ENCODE results near the gene IGFL1.
"Not testable (repeated sequence)": the region's sequence is repeated elsewhere in the genome, so short reads cannot be mapped to it uniquely, and the experiment has no call there.

Gene IGFL1

DNA sequence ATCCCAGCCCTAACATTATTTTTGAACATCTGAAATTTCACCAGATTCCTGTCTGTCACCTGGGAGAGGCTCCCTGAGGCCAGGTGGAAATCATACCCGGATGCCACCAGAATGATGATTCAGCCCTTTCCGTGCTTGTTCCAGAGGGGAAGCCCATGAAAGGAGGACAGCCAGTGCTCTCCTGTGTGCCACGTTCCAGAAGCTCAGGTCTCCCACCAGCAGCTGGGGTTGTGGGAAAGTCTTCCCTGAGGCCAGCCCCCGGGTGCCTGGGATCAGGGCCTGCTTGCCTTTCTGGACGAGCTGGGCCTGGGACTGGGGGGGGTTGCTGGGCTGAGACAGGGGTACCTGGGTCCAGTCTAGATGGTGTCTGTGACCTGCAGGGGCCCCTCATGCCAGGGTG is 25.5 kb upstream of the IGFL1 start:
- DNase-seq (ENCODE audit: low read depth) = no peak
- TF ChIP-seq, protein P1, sequence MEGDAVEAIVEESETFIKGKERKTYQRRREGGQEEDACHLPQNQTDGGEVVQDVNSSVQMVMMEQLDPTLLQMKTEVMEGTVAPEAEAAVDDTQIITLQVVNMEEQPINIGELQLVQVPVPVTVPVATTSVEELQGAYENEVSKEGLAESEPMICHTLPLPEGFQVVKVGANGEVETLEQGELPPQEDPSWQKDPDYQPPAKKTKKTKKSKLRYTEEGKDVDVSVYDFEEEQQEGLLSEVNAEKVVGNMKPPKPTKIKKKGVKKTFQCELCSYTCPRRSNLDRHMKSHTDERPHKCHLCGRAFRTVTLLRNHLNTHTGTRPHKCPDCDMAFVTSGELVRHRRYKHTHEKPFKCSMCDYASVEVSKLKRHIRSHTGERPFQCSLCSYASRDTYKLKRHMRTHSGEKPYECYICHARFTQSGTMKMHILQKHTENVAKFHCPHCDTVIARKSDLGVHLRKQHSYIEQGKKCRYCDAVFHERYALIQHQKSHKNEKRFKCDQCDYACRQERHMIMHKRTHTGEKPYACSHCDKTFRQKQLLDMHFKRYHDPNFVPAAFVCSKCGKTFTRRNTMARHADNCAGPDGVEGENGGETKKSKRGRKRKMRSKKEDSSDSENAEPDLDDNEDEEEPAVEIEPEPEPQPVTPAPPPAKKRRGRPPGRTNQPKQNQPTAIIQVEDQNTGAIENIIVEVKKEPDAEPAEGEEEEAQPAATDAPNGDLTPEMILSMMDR (conservative IDR thresholded peaks at IDR 0.05; ENCODE audit: low read depth, low read length) = no peak
- no peak overlapping the region for H3K4me3 ChIP-seq (ENCODE audit: low read length)

DNA sequence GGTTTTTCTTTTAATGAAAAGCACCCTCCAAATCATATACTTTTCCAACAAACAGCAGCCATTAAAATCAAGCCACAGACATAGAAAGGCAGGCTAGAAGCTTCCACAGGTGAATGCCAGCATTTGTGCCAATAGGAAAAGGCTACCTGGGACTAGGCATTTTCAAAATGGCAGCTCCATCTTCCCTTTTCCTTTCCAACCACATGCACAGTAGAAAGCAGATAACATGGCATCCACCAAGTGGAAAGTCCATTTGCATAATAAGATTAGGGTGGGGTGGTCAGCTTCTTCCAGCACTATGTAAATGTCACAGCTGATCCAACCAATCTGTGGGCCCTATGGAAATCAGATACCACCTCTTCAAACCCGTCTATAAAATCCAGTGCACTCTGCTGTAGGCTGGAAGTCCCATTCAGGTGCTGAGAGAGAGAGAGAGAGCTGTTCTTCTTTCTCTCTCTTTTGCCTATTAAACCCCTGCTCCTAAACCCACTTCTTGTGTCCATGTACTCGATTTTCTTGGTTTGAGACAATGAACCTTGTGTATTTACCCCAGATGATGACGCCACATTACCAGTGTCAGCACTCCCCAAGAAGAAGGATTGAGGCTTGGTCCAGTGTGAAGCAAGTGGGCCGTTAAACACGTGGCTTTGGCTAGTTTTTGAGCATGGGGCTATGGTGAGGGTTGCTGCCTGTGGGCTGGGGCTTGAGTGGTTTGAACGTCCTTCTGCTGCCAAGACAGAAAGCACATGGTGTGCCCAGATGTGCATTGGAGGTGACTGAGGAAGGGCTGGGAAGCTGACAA is 24.2 kb upstream of the IGFL1 start:
- no peak overlapping the region for H3K4me3 ChIP-seq (ENCODE audit: low read length)
- DNase-seq (ENCODE audit: low read depth) = no peak
- TF ChIP-seq, protein P1 (conservative IDR thresholded peaks at IDR 0.05; ENCODE audit: low read depth, low read length) = no peak

DNA sequence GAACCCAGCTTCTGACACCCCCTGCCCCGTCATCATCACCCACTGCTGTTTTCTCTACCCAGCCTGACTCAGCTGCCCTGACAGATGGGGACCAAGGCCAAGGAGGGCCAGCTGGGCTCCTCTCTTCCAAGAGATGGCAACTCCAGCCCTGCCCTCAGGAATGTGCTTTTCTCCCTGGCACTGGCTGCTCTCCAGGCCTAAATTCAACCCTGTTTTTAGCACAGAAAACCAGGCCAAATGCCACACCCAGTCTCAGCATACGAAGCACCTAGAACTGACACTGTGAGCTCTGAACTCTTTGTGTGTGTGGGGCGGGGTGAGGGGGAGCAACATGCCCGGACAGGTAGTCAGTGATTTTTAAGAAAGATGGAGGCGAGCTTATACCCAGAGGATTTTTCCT is 23.4 kb upstream of the IGFL1 start:
- DNase-seq (ENCODE audit: low read depth) = no peak
- no peak overlapping the region for H3K4me3 ChIP-seq (ENCODE audit: low read length)
- TF ChIP-seq, protein P1 (conservative IDR thresholded peaks at IDR 0.05; ENCODE audit: low read depth, low read length) = no peak

DNA sequence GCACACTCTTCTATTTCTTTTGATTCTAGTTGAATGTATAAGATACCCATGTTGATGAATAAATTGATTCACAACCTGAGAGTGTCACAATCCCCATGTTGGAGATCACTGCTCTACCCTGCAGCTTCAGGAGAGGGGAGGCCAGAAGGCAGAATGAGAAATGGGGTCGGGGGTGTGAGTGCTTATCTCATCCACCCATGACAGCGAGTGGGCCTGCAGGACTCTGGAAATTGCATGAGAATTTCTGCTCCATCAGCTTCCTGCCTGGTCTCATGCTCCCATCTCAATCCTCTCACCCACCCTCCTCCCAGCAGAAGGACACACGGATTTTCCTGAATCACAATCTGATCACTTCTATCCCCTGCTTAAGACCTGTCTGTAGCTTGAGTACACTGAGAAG is 22.9 kb upstream of the IGFL1 start:
- DNase-seq (ENCODE audit: low read depth) = no peak
- H3K4me3 ChIP-seq (ENCODE audit: low read length) = no peak overlapping the region
- TF ChIP-seq, protein P1 (conservative IDR thresholded peaks at IDR 0.05; ENCODE audit: low read depth, low read length) = no peak

DNA sequence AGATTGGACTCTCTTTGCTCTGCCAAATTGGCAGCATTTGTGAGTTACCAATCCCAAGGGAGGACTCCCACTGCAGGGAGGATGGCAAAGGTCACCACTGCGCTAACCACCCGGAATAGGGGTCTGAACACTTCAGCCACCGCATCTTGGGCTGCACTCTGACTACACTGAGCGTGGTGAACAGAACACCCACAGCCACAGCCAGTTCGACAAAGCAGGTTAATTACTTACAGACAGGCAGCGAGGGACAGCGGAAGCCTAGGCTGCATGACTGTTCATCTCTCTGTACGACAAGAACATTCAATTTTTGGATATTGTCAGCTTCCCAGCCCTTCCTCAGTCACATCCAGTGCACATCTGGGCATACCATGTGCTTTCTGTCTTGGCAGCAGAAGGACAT is 21.7 kb upstream of the IGFL1 start:
- not testable (repeated sequence) for DNase-seq (ENCODE audit: low read depth); H3K4me3 ChIP-seq (ENCODE audit: low read length)

DNA sequence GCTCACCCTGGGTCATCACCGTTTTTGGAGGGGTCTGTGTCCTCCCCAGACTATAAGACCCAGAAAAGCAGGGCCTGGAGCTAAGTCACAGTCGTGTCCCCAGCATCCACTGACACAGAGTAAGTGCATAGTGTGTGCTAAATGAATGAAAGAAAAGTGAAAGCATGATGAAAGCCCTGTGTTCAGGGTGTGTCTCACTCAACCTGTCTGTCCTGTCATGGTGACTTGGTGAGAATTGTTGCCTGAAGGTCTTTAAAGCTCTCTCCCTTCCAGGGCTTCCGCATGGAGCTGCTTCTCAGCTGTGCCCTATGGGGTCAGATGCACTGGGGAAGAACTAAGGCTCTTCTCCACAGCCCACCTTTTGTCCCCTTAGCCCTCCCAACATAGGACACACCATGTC is 20.5 kb upstream of the IGFL1 start:
- TF ChIP-seq, protein P1 (conservative IDR thresholded peaks at IDR 0.05; ENCODE audit: low read depth, low read length) = no peak
- H3K4me3 ChIP-seq (ENCODE audit: low read length) = no peak overlapping the region

DNA sequence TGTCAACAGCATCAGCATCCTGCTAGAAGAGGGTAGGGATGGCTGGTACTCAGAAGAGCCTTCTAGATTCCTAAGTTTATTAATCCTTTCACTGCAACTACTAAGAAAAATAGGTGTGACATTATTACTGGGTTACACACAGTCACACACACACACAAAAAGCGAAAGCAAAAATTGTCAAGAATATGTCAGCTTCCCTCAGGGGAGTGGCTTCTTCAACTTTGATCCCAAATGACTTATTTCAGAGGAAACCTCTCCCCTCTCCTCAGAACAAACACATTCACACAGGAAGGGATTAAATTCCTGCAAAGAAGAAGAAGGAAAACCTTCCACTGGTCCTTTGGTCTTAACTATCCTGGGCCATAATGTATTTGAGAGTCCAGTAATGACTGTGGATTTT is 20.1 kb upstream of the IGFL1 start:
- no peak for DNase-seq (ENCODE audit: low read depth)
- TF ChIP-seq, protein P1 (conservative IDR thresholded peaks at IDR 0.05; ENCODE audit: low read depth, low read length) = no peak
- H3K4me3 ChIP-seq (ENCODE audit: low read length) = no peak overlapping the region

More for the DNA sequence above, 20.5 kb upstream of the IGFL1 start:
- no peak for DNase-seq (ENCODE audit: low read depth)
